GM12865 (cell line): ENCODE data around the gene FGF21.

Source experiments
- DNase-seq: peaks from one replicate; pipeline ENCODE4 v3.0.0; 2010; ENCODE audit warnings: low read depth
- H3K4me3 ChIP-seq: 2 replicates; pipeline ENCODE4 v1.5.1; 2011; ENCODE audit warnings: mild to moderate bottlenecking, low read depth, low read length, control low read depth
- CTCF ChIP-seq: IDR thresholded peaks from 2 replicates; pipeline ENCODE4 v1.5.1; 2011; ENCODE audit warnings: low read length, control low read depth, low read depth, inconsistent platforms; ENCODE audit not compliant: insufficient read depth; ENCODE audit errors: missing control alignments

Gene FGF21

DNA sequence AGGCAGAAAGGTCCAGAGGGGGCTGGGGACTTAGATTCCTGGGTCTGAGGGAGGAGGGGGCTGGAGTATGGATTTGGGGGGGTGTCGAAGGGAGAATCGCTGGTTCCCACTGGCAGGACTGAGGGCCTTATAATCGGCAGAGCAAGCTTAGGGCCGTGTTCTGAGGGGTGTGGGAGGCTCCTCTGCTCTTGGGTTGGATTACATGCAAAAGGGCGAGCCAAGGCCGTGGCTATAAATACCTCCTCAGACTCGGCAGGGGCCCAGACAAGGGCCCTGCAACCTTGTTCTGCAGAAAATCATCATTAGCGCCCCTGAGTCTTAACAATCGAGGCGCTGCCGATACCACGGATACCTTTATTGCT is 35.1 kb upstream of the FGF21 start:
- peak overlapping the region; percentile 57 for H3K4me3 ChIP-seq
- DNase-seq, result no peak
- no peak for TF ChIP-seq CTCF

- TF ChIP-seq CTCF, result no peak
- H3K4me3 ChIP-seq, result peak overlapping the region; percentile 57
- DNase-seq, result peak; percentile 98
These were observed 34.6 kb upstream of the FGF21 start for GRCh38 chr19:48720613-48721296.

DNA sequence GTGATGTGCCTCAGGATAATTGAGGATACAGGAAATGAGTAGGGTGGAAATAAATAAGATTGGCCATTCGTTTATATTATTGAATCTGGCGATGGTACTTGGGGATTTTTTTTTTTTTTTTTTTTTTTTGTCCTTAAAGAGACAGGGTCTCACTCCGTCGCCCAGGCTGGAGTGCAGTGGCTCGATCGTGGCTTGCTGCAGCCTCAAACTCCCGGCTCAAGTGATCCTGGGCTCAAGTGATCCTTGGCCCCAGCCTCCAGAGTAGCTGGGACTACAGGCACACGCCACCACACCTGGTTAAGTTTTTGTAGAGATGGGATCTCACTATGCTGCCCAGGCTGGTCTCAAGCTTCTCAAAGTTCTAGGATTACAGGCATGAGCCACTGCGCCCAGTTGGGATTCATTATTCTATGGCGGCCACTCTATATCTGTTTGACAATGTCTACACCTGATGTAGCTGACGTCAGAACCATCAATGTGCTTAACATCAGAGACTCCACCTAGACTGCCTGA is 33.1 kb upstream of the FGF21 start:
- TF ChIP-seq CTCF, result no peak
- H3K4me3 ChIP-seq, result no peak overlapping the region
- no peak for DNase-seq

DNA sequence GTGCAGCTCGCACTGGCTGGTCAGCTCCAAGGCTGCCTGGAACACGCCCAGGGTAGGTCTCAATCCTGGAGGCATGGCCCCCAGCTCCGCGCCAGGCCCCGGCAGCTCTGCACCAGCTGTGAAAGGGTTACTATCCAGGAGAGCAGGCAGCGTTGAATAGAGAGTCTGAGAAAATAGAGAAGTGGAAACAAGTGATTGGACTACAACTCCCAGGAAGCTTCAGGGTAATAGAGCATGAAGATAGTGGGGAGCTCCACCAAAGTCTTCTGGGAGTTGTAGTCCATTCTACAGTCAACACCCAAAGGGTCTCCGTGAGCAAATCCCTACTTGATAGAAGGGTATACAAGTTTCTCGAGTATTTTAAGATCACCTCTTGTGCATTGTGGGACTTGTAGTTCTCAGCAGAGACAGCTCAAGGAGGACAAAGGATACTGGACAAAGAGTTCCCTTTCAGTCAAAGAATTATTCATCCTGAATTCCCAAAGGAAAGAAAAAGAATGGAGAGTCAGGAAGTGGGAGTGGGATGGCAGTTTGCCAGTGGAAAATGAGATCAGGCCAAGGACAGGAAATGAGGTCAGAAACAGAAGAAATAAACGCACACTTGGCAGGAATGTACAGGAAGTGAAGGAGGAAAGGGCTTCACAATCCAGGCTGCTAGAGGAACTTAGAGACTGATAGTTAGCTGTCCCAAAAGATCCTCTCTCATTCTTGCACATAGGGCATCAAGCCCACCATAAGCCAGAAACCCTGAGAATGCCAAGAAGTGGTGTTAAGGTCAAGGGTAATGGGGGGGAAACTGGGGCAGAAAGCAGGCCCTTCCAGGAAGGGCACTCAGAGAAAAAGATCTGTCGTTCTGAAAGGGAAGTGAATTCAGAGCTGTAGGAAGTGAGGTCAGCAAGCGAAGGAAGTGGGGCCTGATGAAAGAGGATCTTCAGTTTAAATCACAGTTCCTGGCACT is 30.2 kb upstream of the FGF21 start:
- peak; percentile 63 for DNase-seq
- H3K4me3 ChIP-seq, result no peak overlapping the region
- TF ChIP-seq CTCF, result no peak

- no peak for TF ChIP-seq CTCF
- H3K4me3 ChIP-seq, result no peak overlapping the region
- peak; percentile 37 for DNase-seq
These were observed 28.8 kb upstream of the FGF21 start for GRCh38 chr19:48726556-48726955.

- no peak for DNase-seq
- no peak for TF ChIP-seq CTCF
- no peak overlapping the region for H3K4me3 ChIP-seq
These were observed 26.2 kb upstream of the FGF21 start for GRCh38 chr19:48728911-48729664.
